Measurements from ENCODE around the gene TNFSF13.
A peak's percentile ranks its signal among the peaks of the same experiment; 100 is the strongest.

Gene TNFSF13

GRCh38 chr17:7579834-7580603 lies 21.5 kb downstream of the TNFSF13 start:
- Histone ChIP-seq H3K79me1 (ENCODE audit: low read depth, low read length) (peaks cover 18% of the 10 kb centered on the region), H3K4ac (ENCODE audit: low read length) (no peak overlapping the region), H3K9ac (ENCODE audit: low read depth, low read length, poor library complexity) (no peak overlapping the region), H3K23ac (ENCODE audit: low read depth, low read length, poor library complexity) (peak overlapping the region; percentile 92), H3K27ac (replicated peaks; ENCODE audit: low read length) (peak overlapping the region; percentile 52), H3K4me2 (ENCODE audit: insufficient read depth, low read length, poor library complexity, severe bottlenecking) (no peak overlapping the region), H2BK120ac (ENCODE audit: low read depth, low read length) (no peak overlapping the region), H3K4me3 (ENCODE audit: low read length in 2 of 2) (no peak overlapping the region), H2AK5ac (ENCODE audit: low read depth, low read length) (no peak overlapping the region), H3K14ac (ENCODE audit: low read length) (no peak overlapping the region), H3K36me3 (replicated peaks in 1 of 2; ENCODE audit: control insufficient read depth in 2 of 2, insufficient read depth in 2 of 2, low read length in 2 of 2) (peaks cover 47 to 76% of the 10 kb centered on the region in 2 donors), H4K8ac (ENCODE audit: low read depth, low read length) (no peak overlapping the region), H3K9me3 (replicated peaks in 1 of 2; ENCODE audit: control insufficient read depth in 2 of 2, insufficient read depth in 1 of 2, low read depth in 1 of 2, low read length in 2 of 2) (no peaks in the 10 kb centered on the region), H2BK5ac (ENCODE audit: low read length) (no peak overlapping the region), H2AFZ (ENCODE audit: low read length) (no peak overlapping the region), H3K18ac (ENCODE audit: low read length) (no peak overlapping the region), H3K27me3 (ENCODE audit: control insufficient read depth in 3 of 3, insufficient read depth in 3 of 3, low read depth in 1 of 3, low read length in 3 of 3) (no peaks in the 10 kb centered on the region), H4K91ac (ENCODE audit: low read depth, low read length, poor library complexity) (no peak overlapping the region), H2BK12ac (ENCODE audit: low read length) (no peak overlapping the region), H2BK15ac (ENCODE audit: low read length) (no peak overlapping the region), H3K4me1 (ENCODE audit: control insufficient read depth in 2 of 2, insufficient read depth in 1 of 2, low read depth in 1 of 2, low read length in 2 of 2) (peaks cover 15 to 17% of the 10 kb centered on the region in 2 donors)
- DNase-seq (ENCODE audit: low spot score), result no peak
- no CpG with 5 or more reads among the region's 12 CpGs for WGBS, 2 donors (ENCODE audit: extremely low coverage in 2 of 2, insufficient read length in 2 of 2, insufficient replicate concordance in 1 of 2)

- no peak overlapping the region for H3K4me3 ChIP-seq (ENCODE audit: low read length in 2 of 2)
- H3K4ac ChIP-seq (ENCODE audit: low read length), result no peak overlapping the region
- no peak overlapping the region for H2AFZ ChIP-seq (ENCODE audit: low read length)
- no peak overlapping the region for H3K23ac ChIP-seq (ENCODE audit: low read depth, low read length, poor library complexity)
- H3K27ac ChIP-seq (replicated peaks; ENCODE audit: low read length), result no peak overlapping the region
- H3K9ac ChIP-seq (ENCODE audit: low read depth, low read length, poor library complexity), result no peak overlapping the region
- peak overlapping the region; percentile 31 for H3K14ac ChIP-seq (ENCODE audit: low read length)
- WGBS, 2 donors (ENCODE audit: extremely low coverage in 2 of 2, insufficient read length in 2 of 2, insufficient replicate concordance in 1 of 2), result no CpG with 5 or more reads among the region's 23 CpGs
- H3K36me3 ChIP-seq (replicated peaks in 1 of 2; ENCODE audit: control insufficient read depth in 2 of 2, insufficient read depth in 2 of 2, low read length in 2 of 2), result peaks cover 41 to 73% of the 10 kb centered on the region in 2 donors
- H2BK15ac ChIP-seq (ENCODE audit: low read length), result no peak overlapping the region
- H2BK5ac ChIP-seq (ENCODE audit: low read length), result no peak overlapping the region
- no peak for DNase-seq (ENCODE audit: low spot score)
- H3K9me3 ChIP-seq (replicated peaks in 1 of 2; ENCODE audit: control insufficient read depth in 2 of 2, insufficient read depth in 1 of 2, low read depth in 1 of 2, low read length in 2 of 2), result no peaks in the 10 kb centered on the region
- peaks cover 12% of the 10 kb centered on the region for H3K79me1 ChIP-seq (ENCODE audit: low read depth, low read length)
- no peaks in the 10 kb centered on the region for H3K27me3 ChIP-seq (ENCODE audit: control insufficient read depth in 3 of 3, insufficient read depth in 3 of 3, low read depth in 1 of 3, low read length in 3 of 3)
- H2BK120ac ChIP-seq (ENCODE audit: low read depth, low read length), result no peak overlapping the region
- no peak overlapping the region for H4K8ac ChIP-seq (ENCODE audit: low read depth, low read length)
- H3K18ac ChIP-seq (ENCODE audit: low read length), result no peak overlapping the region
- no peak overlapping the region for H3K4me2 ChIP-seq (ENCODE audit: insufficient read depth, low read length, poor library complexity, severe bottlenecking)
- H4K91ac ChIP-seq (ENCODE audit: low read depth, low read length, poor library complexity), result no peak overlapping the region
- peaks cover 13 to 15% of the 10 kb centered on the region in 2 donors for H3K4me1 ChIP-seq (ENCODE audit: control insufficient read depth in 2 of 2, insufficient read depth in 1 of 2, low read depth in 1 of 2, low read length in 2 of 2)
- no peak overlapping the region for H2AK5ac ChIP-seq (ENCODE audit: low read depth, low read length)
- H2BK12ac ChIP-seq (ENCODE audit: low read length), result no peak overlapping the region
Observed at GRCh38 chr17:7580604-7581575, 22.3 kb downstream of the TNFSF13 start.

GRCh38 chr17:7582396-7583252 lies 24.1 kb downstream of the TNFSF13 start:
- Histone ChIP-seq H2AFZ (ENCODE audit: low read length) (peak overlapping the region; percentile 86), H3K9me3 (replicated peaks in 1 of 2; ENCODE audit: control insufficient read depth in 2 of 2, insufficient read depth in 1 of 2, low read depth in 1 of 2, low read length in 2 of 2) (no peaks in the 10 kb centered on the region), H3K23ac (ENCODE audit: low read depth, low read length, poor library complexity) (peak overlapping the region; percentile 83), H3K14ac (ENCODE audit: low read length) (peak overlapping the region; percentile 59), H2BK15ac (ENCODE audit: low read length) (peak overlapping the region; percentile 100), H3K4ac (ENCODE audit: low read length) (peak overlapping the region; percentile 94), H4K8ac (ENCODE audit: low read depth, low read length) (peak overlapping the region; percentile 99), H3K9ac (ENCODE audit: low read depth, low read length, poor library complexity) (peak overlapping the region; percentile 64), H2BK120ac (ENCODE audit: low read depth, low read length) (peak overlapping the region; percentile 99), H3K27me3 (ENCODE audit: control insufficient read depth in 3 of 3, insufficient read depth in 3 of 3, low read depth in 1 of 3, low read length in 3 of 3) (no peaks in the 10 kb centered on the region), H3K4me1 (ENCODE audit: control insufficient read depth in 2 of 2, insufficient read depth in 1 of 2, low read depth in 1 of 2, low read length in 2 of 2) (peaks cover 13 to 15% of the 10 kb centered on the region in 2 donors), H3K79me1 (ENCODE audit: low read depth, low read length) (peaks cover 13% of the 10 kb centered on the region), H4K91ac (ENCODE audit: low read depth, low read length, poor library complexity) (peak overlapping the region; percentile 100), H3K18ac (ENCODE audit: low read length) (peak overlapping the region; percentile 100), H3K4me2 (ENCODE audit: insufficient read depth, low read length, poor library complexity, severe bottlenecking) (peak overlapping the region; percentile 43), H2AK5ac (ENCODE audit: low read depth, low read length) (peak overlapping the region; percentile 100), H2BK12ac (ENCODE audit: low read length) (peak overlapping the region; percentile 98), H3K4me3 (ENCODE audit: low read length in 2 of 2) (peak overlapping the region in 1 of 2 donors; percentile 58), H2BK5ac (ENCODE audit: low read length) (peak overlapping the region; percentile 100), H3K27ac (replicated peaks; ENCODE audit: low read length) (peak overlapping the region; percentile 98), H3K36me3 (replicated peaks in 1 of 2; ENCODE audit: control insufficient read depth in 2 of 2, insufficient read depth in 2 of 2, low read length in 2 of 2) (peaks cover 37 to 70% of the 10 kb centered on the region in 2 donors)
- WGBS, 2 donors (ENCODE audit: extremely low coverage in 2 of 2, insufficient read length in 2 of 2, insufficient replicate concordance in 1 of 2), result no CpG with 5 or more reads among the region's 36 CpGs
- DNase-seq (ENCODE audit: low spot score), result no peak
